Measurements from ENCODE around the gene AK8.

The AK8 gene

GRCh38 chr9:132742821-132743311 lies 135.2 kb downstream of the AK8 start:
- no peak overlapping the region for H3K9ac ChIP-seq (ENCODE audit: low read length)
- no peak overlapping the region for H3K27ac ChIP-seq (ENCODE audit: low read depth, low read length)
- H3K27me3 ChIP-seq (ENCODE audit: low read length) = no peaks in the 10 kb centered on the region
- no peak overlapping the region for H2AFZ ChIP-seq (ENCODE audit: low read depth, low read length, severe bottlenecking)
- no peaks in the 10 kb centered on the region for H3K9me3 ChIP-seq (ENCODE audit: insufficient read depth, low read length)
- H4K20me1 ChIP-seq (ENCODE audit: low read depth, low read length) = no peaks in the 10 kb centered on the region
- no peaks in the 10 kb centered on the region for H3F3A ChIP-seq (ENCODE audit: insufficient read depth)
- H3K36me3 ChIP-seq (ENCODE audit: low read length) = no peaks in the 10 kb centered on the region
- H3K9me2 ChIP-seq (replicated peaks; ENCODE audit: insufficient read depth, low read length) = no peaks in the 10 kb centered on the region
- H3K79me2 ChIP-seq (ENCODE audit: insufficient read depth, low read length) = no peaks in the 10 kb centered on the region
- H3K4me3 ChIP-seq (ENCODE audit: insufficient read depth, low read length, poor library complexity, severe bottlenecking) = no peak overlapping the region
- TF ChIP-seq EZH2phosphoT487 (conservative IDR thresholded peaks at IDR 0.05; ENCODE audit: low read length) = no peak
- TF ChIP-seq CTCF (IDR thresholded peaks at IDR 0.05; ENCODE audit: insufficient read depth, low read length, poor library complexity, severe bottlenecking) = no peak
- H3K4me2 ChIP-seq (ENCODE audit: low read depth, low read length, poor library complexity, severe bottlenecking) = no peak overlapping the region

GRCh38 chr9:132740526-132741309 lies 137.4 kb downstream of the AK8 start:
- H3K79me2 ChIP-seq (ENCODE audit: insufficient read depth, low read length) = no peaks in the 10 kb centered on the region
- H2AFZ ChIP-seq (ENCODE audit: low read depth, low read length, severe bottlenecking) = no peak overlapping the region
- H3K9ac ChIP-seq (ENCODE audit: low read length) = no peak overlapping the region
- no peak overlapping the region for H3K27ac ChIP-seq (ENCODE audit: low read depth, low read length)
- no peaks in the 10 kb centered on the region for H3K9me2 ChIP-seq (replicated peaks; ENCODE audit: insufficient read depth, low read length)
- no peak for TF ChIP-seq EZH2phosphoT487 (conservative IDR thresholded peaks at IDR 0.05; ENCODE audit: low read length)
- no peak for TF ChIP-seq CTCF (IDR thresholded peaks at IDR 0.05; ENCODE audit: insufficient read depth, low read length, poor library complexity, severe bottlenecking)
- no peak overlapping the region for H3K4me3 ChIP-seq (ENCODE audit: insufficient read depth, low read length, poor library complexity, severe bottlenecking)
- no peaks in the 10 kb centered on the region for H4K20me1 ChIP-seq (ENCODE audit: low read depth, low read length)
- H3K27me3 ChIP-seq (ENCODE audit: low read length) = no peaks in the 10 kb centered on the region
- H3K4me2 ChIP-seq (ENCODE audit: low read depth, low read length, poor library complexity, severe bottlenecking) = no peak overlapping the region
- no peaks in the 10 kb centered on the region for H3K9me3 ChIP-seq (ENCODE audit: insufficient read depth, low read length)
- no peaks in the 10 kb centered on the region for H3F3A ChIP-seq (ENCODE audit: insufficient read depth)
- H3K36me3 ChIP-seq (ENCODE audit: low read length) = no peaks in the 10 kb centered on the region

- H3K27me3 ChIP-seq (ENCODE audit: low read length) = no peaks in the 10 kb centered on the region
- no peaks in the 10 kb centered on the region for H3K9me2 ChIP-seq (replicated peaks; ENCODE audit: insufficient read depth, low read length)
- TF ChIP-seq CTCF (IDR thresholded peaks at IDR 0.05; ENCODE audit: insufficient read depth, low read length, poor library complexity, severe bottlenecking) (no peak), EZH2phosphoT487 (conservative IDR thresholded peaks at IDR 0.05; ENCODE audit: low read length) (no peak)
Measured at GRCh38 chr9:132739710-132740310, 138.3 kb downstream of the AK8 start.

More at GRCh38 chr9:132739710-132740310, 138.3 kb downstream of the AK8 start:
- no peaks in the 10 kb centered on the region for H3F3A ChIP-seq (ENCODE audit: insufficient read depth)
- no peak overlapping the region for H3K4me2 ChIP-seq (ENCODE audit: low read depth, low read length, poor library complexity, severe bottlenecking)
- no peak overlapping the region for H3K4me3 ChIP-seq (ENCODE audit: insufficient read depth, low read length, poor library complexity, severe bottlenecking)
- H3K79me2 ChIP-seq (ENCODE audit: insufficient read depth, low read length) = no peaks in the 10 kb centered on the region
- H2AFZ ChIP-seq (ENCODE audit: low read depth, low read length, severe bottlenecking) = no peak overlapping the region
- no peaks in the 10 kb centered on the region for H3K36me3 ChIP-seq (ENCODE audit: low read length)
- H3K27ac ChIP-seq (ENCODE audit: low read depth, low read length) = no peak overlapping the region
- no peak overlapping the region for H3K9ac ChIP-seq (ENCODE audit: low read length)
- H3K9me3 ChIP-seq (ENCODE audit: insufficient read depth, low read length) = no peaks in the 10 kb centered on the region
- no peaks in the 10 kb centered on the region for H4K20me1 ChIP-seq (ENCODE audit: low read depth, low read length)
